H1 (cell line): ENCODE results near the gene SPG11. TPM values are rescaled to one million over a fixed set of nuclear protein-coding genes. Genes with fewer than 3 reads are reported as not detected.

Experiments
- CTCF ChIA-PET: fragments of 300-600 bp; sonication (Branson Sonifier 250); formaldehyde crosslinking; loops from one replicate; lab custom pipeline; 2021; ENCODE audit not compliant: partially characterized antibody; lab: Charles Lee
- POLR2A ChIA-PET: fragments of 300-600 bp; sonication (Branson Sonifier 250); formaldehyde crosslinking; loops from one replicate; lab custom pipeline; 2021; ENCODE audit warnings: inconsistent platforms; ENCODE audit not compliant: partially characterized antibody; lab: Charles Lee
- DNase-seq, 2 experiments: peaks; one replicate each; pipeline versions ENCODE4 v3.0.0 to v3.0.0-alpha.2; 2010 to 2022; ENCODE audit warnings: low spot score in 2 of 2, low read depth in 1 of 2, mixed read lengths in 1 of 2
- FAIRE-seq: peaks from 2 replicates; lab custom pipeline; 2011; peaks lifted over from hg19 to GRCh38; lab: Jason Lieb, UNC
- H2AFZ ChIP-seq: 2 replicates; pipeline ENCODE4 v1.8.1; 2012; ENCODE audit warnings: low read length, inconsistent platforms
- H2AK5ac ChIP-seq: 2 replicates; pipeline ENCODE4 v1.6.1; 2013; ENCODE audit warnings: low read depth, low read length
- H2BK120ac ChIP-seq: replicated peaks from 2 replicates; pipeline ENCODE3; 2013; ENCODE audit warnings: low read depth, low read length, inconsistent platforms
- H2BK12ac ChIP-seq: 2 replicates; pipeline ENCODE4 v1.6.1; 2013; ENCODE audit warnings: low read depth, low read length
- H2BK15ac ChIP-seq: 2 replicates; pipeline ENCODE4 v1.6.1; 2013; ENCODE audit warnings: low read length
- H2BK20ac ChIP-seq: 2 replicates; pipeline ENCODE4 v1.6.1; 2013; ENCODE audit warnings: low read length
- H2BK5ac ChIP-seq: 2 replicates; pipeline ENCODE4 v1.6.1; 2013; ENCODE audit warnings: low read depth, low read length
- H3K14ac ChIP-seq: 2 replicates; pipeline ENCODE4 v1.6.1; 2013; ENCODE audit warnings: inconsistent platforms; ENCODE audit not compliant: insufficient read length
- H3K18ac ChIP-seq: 2 replicates; pipeline ENCODE4 v1.6.1; 2013; ENCODE audit warnings: low read length; ENCODE audit errors: extremely low read depth
- H3K23ac ChIP-seq: 2 replicates; pipeline ENCODE4 v1.6.1; 2013; ENCODE audit warnings: inconsistent platforms; ENCODE audit not compliant: insufficient read length
- H3K23me2 ChIP-seq: 2 replicates; pipeline ENCODE4 v1.6.1; 2013; ENCODE audit warnings: low read depth, low read length
- H3K27ac ChIP-seq: 2 replicates; pipeline ENCODE4 v1.6.1; 2011; ENCODE audit warnings: low read depth, low read length, inconsistent platforms
- H3K27me3 ChIP-seq, 4 experiments: replicated peaks in 1 of 4; 1 replicate in 1 of 4; 2 replicates in 3 of 4; pipeline versions ENCODE4 v1.6.1 to v1.8.1; 2011 to 2013; ENCODE audit warnings: low read length in 3 of 4, mild to moderate bottlenecking in 3 of 4, inconsistent platforms in 2 of 4, mixed read lengths in 2 of 4, moderate library complexity in 1 of 4; ENCODE audit not compliant: control insufficient read depth in 3 of 4, insufficient read depth in 3 of 4; ENCODE audit errors: extremely low read depth in 1 of 4
- H3K36me3 ChIP-seq, 4 experiments: 2 replicates each; pipeline versions ENCODE4 v1.6.1 to v1.8.1; 2011 to 2013; ENCODE audit warnings: mild to moderate bottlenecking in 4 of 4, low read length in 3 of 4, moderate library complexity in 2 of 4, control low read depth in 1 of 4, inconsistent platforms in 1 of 4; ENCODE audit not compliant: insufficient read depth in 4 of 4, control insufficient read depth in 2 of 4
- H3K4ac ChIP-seq: replicated peaks from 2 replicates; pipeline ENCODE3; 2013; ENCODE audit warnings: low read length, low read depth, mixed read lengths, inconsistent platforms; ENCODE audit not compliant: insufficient read length
- H3K4me1 ChIP-seq, 4 experiments: replicated peaks in 1 of 4; 1 replicate in 1 of 4; 2 replicates in 3 of 4; pipeline versions ENCODE4 v1.6.1 to v1.8.1; 2011 to 2013; ENCODE audit warnings: low read length in 3 of 4, inconsistent platforms in 2 of 4, mixed read lengths in 1 of 4; ENCODE audit not compliant: insufficient read depth in 4 of 4, control insufficient read depth in 3 of 4
- H3K4me2 ChIP-seq, 2 experiments: 2 replicates each; pipeline versions ENCODE4 v1.6.1 to v1.8.1; 2011 to 2013; ENCODE audit warnings: low read depth in 2 of 2, low read length in 2 of 2, control low read depth in 1 of 2, inconsistent platforms in 1 of 2, mild to moderate bottlenecking in 1 of 2; ENCODE audit not compliant: insufficient read depth in 1 of 2
- H3K4me3 ChIP-seq, 4 experiments: fragments of 200-600, 300-600 bp in 1 of 4; sonication (generic), shearing (Covaris generic), sonication (Bioruptor Twin) in 1 of 4; 2 replicates each; pipeline versions ENCODE4 v1.5.1 to v1.8.1; 2011 to 2016; ENCODE audit warnings: low read length in 4 of 4, low read depth in 3 of 4, control low read depth in 2 of 4, inconsistent platforms in 2 of 4, mild to moderate bottlenecking in 2 of 4, mixed read lengths in 1 of 4, moderate library complexity in 1 of 4; ENCODE audit not compliant: insufficient read depth in 2 of 4; ENCODE audit errors: extremely low read depth in 1 of 4
- H3K56ac ChIP-seq: replicated peaks from 2 replicates; pipeline ENCODE3; 2013; ENCODE audit warnings: low read depth, mild to moderate bottlenecking, mixed read lengths, low read length, inconsistent platforms; ENCODE audit not compliant: insufficient read length
- H3K79me1 ChIP-seq: 2 replicates; pipeline ENCODE4 v1.6.1; 2013; ENCODE audit warnings: low read depth, low read length, control low read depth
- H3K79me2 ChIP-seq, 2 experiments: 2 replicates each; pipeline versions ENCODE4 v1.6.1 to v1.8.1; 2012 to 2013; ENCODE audit warnings: low read length in 2 of 2, mild to moderate bottlenecking in 2 of 2, inconsistent platforms in 1 of 2; ENCODE audit not compliant: insufficient read depth in 2 of 2, control insufficient read depth in 1 of 2
- H3K9ac ChIP-seq, 4 experiments: replicated peaks in 1 of 4; 1 replicate in 1 of 4; 2 replicates in 3 of 4; pipeline versions ENCODE4 v1.6.1 to v1.8.1; 2011 to 2013; ENCODE audit warnings: low read depth in 3 of 4, low read length in 3 of 4, control low read depth in 2 of 4, mild to moderate bottlenecking in 2 of 4, moderate library complexity in 2 of 4, inconsistent platforms in 1 of 4; ENCODE audit errors: extremely low read depth in 1 of 4
- H3K9me3 ChIP-seq, 2 experiments: 2 replicates each; pipeline versions ENCODE4 v1.6.1 to v1.8.1; 2012 to 2013; ENCODE audit warnings: mild to moderate bottlenecking in 2 of 2, moderate library complexity in 2 of 2, control low read depth in 1 of 2, inconsistent platforms in 1 of 2, low read depth in 1 of 2, low read length in 1 of 2, mixed read lengths in 1 of 2; ENCODE audit not compliant: insufficient read depth in 2 of 2
- H4K20me1 ChIP-seq, 2 experiments: replicated peaks in 1 of 2; 2 replicates each; pipeline versions ENCODE3 to v1.8.1; 2011 to 2013; ENCODE audit warnings: inconsistent platforms in 2 of 2, low read length in 2 of 2, mild to moderate bottlenecking in 1 of 2; ENCODE audit not compliant: insufficient read depth in 2 of 2, control insufficient read depth in 1 of 2
- H4K5ac ChIP-seq: 2 replicates; pipeline ENCODE4 v1.6.1; 2013; ENCODE audit warnings: low read length, low read depth, mixed read lengths, inconsistent platforms; ENCODE audit not compliant: insufficient read length
- H4K8ac ChIP-seq: 2 replicates; pipeline ENCODE4 v1.8.0; 2013; ENCODE audit warnings: mild to moderate bottlenecking, moderate library complexity, low read length, inconsistent platforms; ENCODE audit not compliant: insufficient read depth; ENCODE audit errors: extremely low read depth
- H4K91ac ChIP-seq: replicated peaks from 2 replicates; pipeline ENCODE3; 2013; ENCODE audit warnings: low read length, mixed read lengths, inconsistent platforms; ENCODE audit not compliant: insufficient read length
- ASH2L ChIP-seq: fragments of 200-600, 300-600 bp; sonication (generic); IDR thresholded peaks from one replicate; pipeline ENCODE4 v1.7.1; 2017; ENCODE audit warnings: low read length
- BCL11A ChIP-seq, 2 experiments: IDR thresholded peaks; one replicate each; pipeline ENCODE4 v1.6.1; 2011; ENCODE audit warnings: low read depth in 2 of 2, low read length in 2 of 2, mild to moderate bottlenecking in 2 of 2
- FOSL1 ChIP-seq: IDR thresholded peaks from 2 replicates; pipeline ENCODE4 v1.6.1; 2011; ENCODE audit warnings: mild to moderate bottlenecking, low read depth, low read length, moderate library complexity; ENCODE audit not compliant: insufficient read depth
- KDM4A ChIP-seq: IDR thresholded peaks from one replicate; pipeline ENCODE4 v1.7.1; 2012; ENCODE audit warnings: low read depth, mild to moderate bottlenecking, moderate library complexity, low read length, inconsistent platforms; ENCODE audit not compliant: severe bottlenecking
- KDM5A ChIP-seq: fragments of 200-600 bp; IDR thresholded peaks from 2 replicates; pipeline ENCODE4 v1.7.1; 2012; ENCODE audit warnings: mild to moderate bottlenecking, low read length, inconsistent platforms, mixed read lengths
- RAD21 ChIP-seq, 2 experiments: IDR thresholded peaks in 1 of 2; conservative IDR thresholded peaks in 1 of 2; 2 replicates each; pipeline ENCODE4 v1.6.1; 2011; ENCODE audit warnings: low read depth in 2 of 2, low read length in 2 of 2, improper control_type of control experiment in 1 of 2, inconsistent platforms in 1 of 2, mild to moderate bottlenecking in 1 of 2, moderate library complexity in 1 of 2
- SP4 ChIP-seq: IDR thresholded peaks from 2 replicates; pipeline ENCODE4 v1.6.1; 2012; ENCODE audit warnings: low read length, inconsistent platforms
- TCF12 ChIP-seq: IDR thresholded peaks from 2 replicates; pipeline ENCODE4 v1.6.1; 2011; ENCODE audit warnings: low read depth, mild to moderate bottlenecking, low read length
- WGBS, 2 experiments: shearing (Covaris generic) in 1 of 2; methylation state at CpG; one replicate each; pipeline versions ENCODE4 v1.1.6 to v1.1.7; 2013 to 2015; ENCODE audit warnings: low lambda C conversion rate in 2 of 2, mixed read lengths in 2 of 2, inconsistent platforms in 1 of 2, low coverage in 1 of 2, missing lambda C conversion rate in 1 of 2; ENCODE audit not compliant: insufficient replicate concordance in 2 of 2, insufficient coverage in 1 of 2, insufficient read length in 1 of 2; ENCODE audit errors: extremely low coverage in 1 of 2, missing lambda C conversion rate in 1 of 2; 5-methylcytosine and 5-hydroxymethylcytosine counted together
- polyA plus RNA-seq, 7 experiments: library from polyadenylated mRNA; depleted of rRNA in 3 of 7; stranded (reverse) in 5 of 7; unstranded in 2 of 7; fragments of >200 nt in 5 of 7; fragments of 200-250 nt in 2 of 7; gene quantifications; 1 replicate in 5 of 7; 2 replicates in 1 of 7; 4 replicates in 1 of 7; pipeline versions ENCODE4 v1.2.1 to v1.2.3, GENCODE V29; 2011 to 2013; ENCODE audit warnings: missing spikeins in 2 of 7, mixed read lengths in 2 of 7
- total RNA-seq: library from RNA; stranded (reverse); fragmentation: NEBNext Ultra II Directional; extraction: Animal tissue kit (Norgen Biotek cat#: 25700); gene quantifications from 2 replicates; pipeline ENCODE4 v1.2.1, GENCODE V29; 2021

SPG11 gene
- total and polyA plus RNA-seq, 2 of the 8 experiments (the other 6 are each of a cell fraction or from before 2014, with no cell fraction given), result 37.1 to 38.6 TPM

- Histone ChIP-seq H3K18ac (no peak overlapping the region), H2AFZ (no peak overlapping the region), H3K23me2 (no peaks in the 10 kb centered on the region), H3K4ac (no peak overlapping the region), H2BK5ac (no peak overlapping the region), H3K9ac (no peak overlapping the region), H2AK5ac (no peak overlapping the region), H3K23ac (no peak overlapping the region), H3K56ac (no peak overlapping the region), H3K9me3 (peaks cover 5 to 8% of the 10 kb centered on the region in 2 experiments), H3K79me2 (no peaks in the 10 kb centered on the region), H2BK20ac (no peak overlapping the region), H4K20me1 (peaks cover 0 to 2% of the 10 kb centered on the region in 2 experiments), H4K5ac (no peak overlapping the region), H4K91ac (no peak overlapping the region), H3K4me1 (no peaks in the 10 kb centered on the region), H4K8ac (no peak overlapping the region), H3K4me2 (no peak overlapping the region), H3K14ac (no peak overlapping the region), H3K27me3 (no peaks in the 10 kb centered on the region), H3K36me3 (peaks cover 10 to 34% (median 18%) of the 10 kb centered on the region in 4 experiments), H2BK12ac (no peak overlapping the region), H2BK120ac (no peak overlapping the region), H3K79me1 (no peaks in the 10 kb centered on the region), H3K27ac (no peak overlapping the region), H2BK15ac (no peak overlapping the region), H3K4me3 (no peak overlapping the region)
- DNase-seq, result no peak
- POLR2A ChIA-PET, result interaction anchor here (1.3 kb wide), 1 partner anchor 143 kb away, joined by 3 read pairs; the partner anchor contains the start of gene CTDSPL2
- TF ChIP-seq ASH2L, result no peak
- no peak for TF ChIP-seq KDM4A
- TF ChIP-seq BCL11A (IDR thresholded peaks at IDR 0.05; ENCODE audit: low read depth in 2 of 2, low read length in 2 of 2), result no peak
- TF ChIP-seq SP4, result no peak
- TF ChIP-seq FOSL1, result no peak
- no peak for TF ChIP-seq RAD21 (IDR thresholded peaks at IDR 0.05 in 1 of 2, conservative IDR thresholded peaks at IDR 0.05 in 1 of 2; ENCODE audit: low read depth in 2 of 2, low read length in 2 of 2)
- no peak for TF ChIP-seq KDM5A
- TF ChIP-seq TCF12, result no peak
- WGBS, 2 experiments, result 89% methylated on average over 4 of the region's 4 CpGs; no CpG with 5 or more reads in 1 of the 2 experiments
- FAIRE-seq, result no peak
- CTCF ChIA-PET, result no interaction called here
Observed at GRCh38 chr15:44570361-44570760, 93.1 kb downstream of the SPG11 start.
